NCI-H1694 treated with DMSO at 0.1 percent for 48 hours (cell line): ENCODE results near the gene NRG3.

Experiments
- DNase-seq: peaks from one replicate; lab custom pipeline; 2025; lab: John Stamatoyannopoulos, UW

Gene NRG3

DNA sequence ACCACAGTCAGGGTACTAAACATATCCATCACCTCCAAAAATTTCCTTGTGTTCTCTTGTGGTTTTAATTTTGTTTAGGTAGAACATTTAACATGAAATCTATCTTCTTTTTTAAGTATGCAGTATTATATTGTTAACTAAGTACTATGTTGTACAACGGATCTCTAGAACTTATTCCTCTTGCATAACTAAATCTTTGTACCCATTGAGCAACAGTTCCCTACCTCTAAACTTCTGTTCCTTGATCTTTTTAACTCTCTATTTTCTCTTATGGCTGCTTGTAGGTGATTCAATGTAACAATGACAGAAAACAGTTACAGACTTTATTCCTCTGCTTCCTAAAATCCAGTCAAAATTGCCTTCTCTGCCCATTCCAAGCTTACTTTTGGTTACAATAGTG lies 9.9 kb downstream of the NRG3 start:
- no peak for DNase-seq

DNA sequence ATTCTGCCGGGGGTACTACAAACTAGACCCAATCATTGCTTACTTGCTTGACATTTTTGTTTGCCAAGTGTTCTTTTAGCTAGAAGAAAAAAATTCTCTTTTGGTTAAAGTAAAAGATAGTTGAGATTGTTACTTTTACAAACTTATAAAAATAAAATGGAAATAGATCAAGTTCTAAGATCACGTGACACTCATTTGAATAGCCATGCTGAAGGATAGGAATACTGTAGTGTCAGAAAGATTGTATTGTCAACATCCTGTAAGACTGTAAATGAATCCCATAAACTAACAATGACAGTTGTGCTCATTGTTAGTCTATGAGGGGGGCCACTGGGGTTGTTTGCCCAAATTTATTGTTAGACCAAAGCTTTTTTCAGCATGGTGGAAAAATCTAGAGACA lies 10.5 kb downstream of the NRG3 start:
- no peak for DNase-seq

DNA sequence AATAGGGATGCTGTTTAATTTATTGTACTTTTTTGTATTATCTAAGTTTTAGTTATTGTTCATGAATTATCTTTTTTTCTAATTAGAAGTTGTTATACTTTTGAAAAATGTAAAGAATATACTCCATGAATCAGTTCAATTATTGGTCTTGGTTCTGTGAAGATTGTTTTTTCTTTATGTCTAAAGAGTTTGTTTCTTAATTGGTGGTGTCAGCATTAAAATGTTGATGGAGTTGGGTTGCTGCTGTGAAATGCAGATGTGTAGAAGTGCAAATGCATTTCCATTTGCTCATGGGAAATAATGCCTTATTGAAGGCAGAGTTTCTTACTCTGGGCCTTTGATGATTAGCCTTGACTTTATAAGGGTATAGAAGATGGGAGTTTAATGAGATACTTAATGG lies 11.9 kb downstream of the NRG3 start:
- DNase-seq, result no peak

DNA sequence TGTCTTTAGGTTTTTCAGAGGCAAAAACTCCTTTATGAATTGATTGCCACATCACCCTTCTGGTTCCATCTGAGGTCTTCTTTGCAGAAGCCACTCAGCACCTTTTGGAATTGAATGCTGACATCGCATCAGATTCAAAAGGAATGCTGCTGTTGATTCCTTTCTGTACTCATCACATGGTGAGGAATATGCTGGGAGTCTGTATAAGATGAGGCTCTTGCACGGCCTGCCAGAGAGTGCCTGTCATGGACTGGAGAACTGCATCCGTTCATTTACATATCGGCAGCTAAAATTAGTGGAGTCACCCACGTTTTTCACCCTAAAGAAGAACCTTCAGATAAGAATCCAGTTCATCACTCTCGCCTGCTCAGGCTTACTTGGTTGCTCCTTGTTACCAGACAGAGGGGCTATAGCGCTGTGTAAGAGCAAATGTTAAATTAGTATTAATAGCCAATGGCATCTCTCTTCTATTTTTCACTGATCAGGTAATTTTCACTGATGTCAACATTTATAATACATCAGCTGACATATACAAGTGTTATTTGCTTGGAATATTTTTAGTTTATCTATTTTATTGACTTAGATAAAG lies 14.3 kb downstream of the NRG3 start:
- DNase-seq, result no peak

DNA sequence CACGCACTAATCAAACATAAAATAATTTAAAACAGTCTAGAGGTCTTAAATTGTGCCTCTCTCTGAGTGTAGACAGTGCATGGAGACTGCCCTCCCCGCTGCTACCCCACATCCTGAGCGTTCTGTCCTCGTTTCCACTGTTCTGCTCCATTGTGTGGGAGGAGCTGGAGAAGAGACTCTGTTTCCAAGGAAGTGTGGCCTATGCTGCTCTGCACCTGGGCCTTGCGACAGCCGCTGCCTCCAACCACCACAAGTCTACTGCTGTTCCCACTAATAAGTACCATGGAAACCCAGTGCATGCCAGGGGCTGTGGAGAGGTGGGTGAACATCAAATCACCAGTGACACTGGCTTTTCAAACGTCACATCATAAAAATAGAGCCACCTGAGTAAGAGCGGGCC lies 19.6 kb downstream of the NRG3 start:
- DNase-seq, result no peak

DNA sequence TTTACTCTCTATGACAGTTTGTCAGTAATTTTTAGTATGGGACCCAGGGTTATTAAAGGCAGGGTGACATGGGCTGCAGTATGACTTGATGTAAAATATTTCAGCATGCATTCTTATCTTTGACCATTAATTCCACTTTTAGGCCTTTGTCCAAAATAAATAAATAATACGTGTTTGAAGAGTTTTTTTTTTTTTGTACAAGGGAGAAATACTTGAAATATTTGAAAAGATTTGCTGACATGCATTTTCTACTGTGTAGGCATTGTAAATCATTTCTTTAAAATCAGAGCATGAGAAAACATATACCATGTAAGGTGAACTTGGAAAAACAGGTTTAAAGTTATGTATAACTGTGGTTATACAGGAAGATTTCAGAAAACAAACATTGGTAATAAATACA lies 23.5 kb downstream of the NRG3 start:
- no peak for DNase-seq

DNA sequence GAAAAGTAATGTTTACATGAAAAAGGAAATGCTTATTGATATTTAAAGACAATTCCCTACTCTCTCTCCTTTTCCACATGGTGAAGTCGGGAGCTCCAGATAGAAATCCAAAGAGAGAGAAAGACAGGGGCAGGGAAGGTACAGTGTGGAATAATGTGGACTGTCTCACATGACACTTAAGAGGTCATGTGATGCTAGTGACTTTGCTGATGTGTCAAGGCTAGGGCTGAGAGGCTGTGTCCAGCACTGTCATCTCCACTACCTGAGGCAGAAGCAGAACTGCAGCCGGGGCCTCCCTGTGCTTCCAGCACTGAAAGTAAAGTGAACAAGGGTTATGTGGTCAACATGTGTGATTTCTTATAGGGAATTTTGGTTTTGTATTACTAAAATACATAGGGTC lies 26.0 kb downstream of the NRG3 start:
- DNase-seq, result no peak

DNA sequence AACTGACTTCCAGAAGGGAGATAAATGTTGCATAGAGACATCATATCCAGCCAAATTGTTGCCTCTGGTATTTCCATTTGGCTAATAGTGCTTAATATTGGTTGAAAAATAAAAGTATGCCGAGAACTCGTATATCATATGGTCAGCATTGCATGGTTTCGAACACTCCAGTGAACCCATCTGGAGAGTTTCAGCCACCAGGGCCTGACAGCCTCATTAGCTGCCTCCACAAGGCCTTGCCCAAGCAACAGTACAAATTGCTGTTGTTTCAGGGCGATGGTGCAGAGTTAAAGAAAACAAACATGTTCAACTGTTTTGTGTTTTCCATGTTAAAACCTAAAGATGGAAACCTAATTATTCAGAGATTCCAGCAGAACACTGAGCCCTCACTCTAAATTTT lies 28.5 kb downstream of the NRG3 start:
- no peak for DNase-seq

DNA sequence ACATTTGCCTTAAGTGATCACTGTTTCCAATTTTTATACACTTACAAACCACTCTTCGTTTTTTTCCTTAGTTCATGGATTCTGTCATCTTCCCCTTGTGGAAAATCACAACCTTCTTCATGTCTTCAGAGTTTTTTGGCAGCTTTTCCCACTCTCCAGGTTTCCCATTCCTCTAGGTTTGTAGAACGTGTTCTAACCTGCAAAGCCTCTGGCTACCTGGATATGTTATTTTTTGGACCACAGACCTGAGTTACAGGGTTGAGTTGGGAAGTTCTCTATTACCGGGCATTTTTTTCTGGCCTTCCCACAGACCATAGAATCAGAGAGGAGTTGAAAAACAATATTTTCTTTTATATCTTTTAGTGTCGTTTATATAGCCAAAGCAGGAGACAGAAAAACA lies 30.2 kb downstream of the NRG3 start:
- DNase-seq, result no peak

DNA sequence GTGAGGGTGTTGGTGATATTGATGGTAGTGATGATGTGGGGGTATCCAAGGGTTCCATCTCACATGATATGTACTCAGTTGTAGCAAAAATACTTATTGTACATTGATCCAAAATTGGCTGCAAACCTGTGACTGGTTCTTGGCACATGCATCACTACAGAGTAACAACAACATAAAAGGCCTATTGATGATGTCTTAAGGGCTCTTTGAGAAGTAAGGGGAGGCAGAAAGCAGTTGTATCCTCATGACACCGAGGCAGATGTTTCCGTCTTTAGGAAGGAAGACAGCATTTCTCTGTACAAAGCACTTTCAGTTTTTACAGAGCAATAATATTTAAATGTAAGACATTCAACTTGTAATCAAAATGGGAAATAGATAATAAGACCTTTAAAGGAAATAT lies 34.5 kb downstream of the NRG3 start:
- DNase-seq, result no peak

DNA sequence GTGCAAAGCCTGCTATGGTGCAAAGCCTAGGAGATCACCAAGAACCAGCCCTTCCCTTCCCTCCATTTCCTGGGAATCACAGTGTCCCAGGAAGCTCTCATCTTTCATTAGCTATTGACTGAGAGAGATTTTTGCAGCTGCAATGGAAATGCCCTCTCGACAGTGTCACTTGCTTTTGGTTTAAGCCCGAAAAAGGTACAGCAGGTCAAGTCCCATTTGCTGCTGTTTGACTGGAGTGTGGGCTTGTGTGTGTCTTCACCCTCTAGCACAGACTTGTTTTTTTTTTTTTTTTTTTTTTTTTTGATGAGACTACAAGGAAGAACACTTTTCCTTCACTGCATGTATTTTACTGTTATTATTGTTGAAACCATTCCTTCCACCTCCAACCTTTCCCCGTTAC lies 36.3 kb downstream of the NRG3 start:
- DNase-seq, result no peak

DNA sequence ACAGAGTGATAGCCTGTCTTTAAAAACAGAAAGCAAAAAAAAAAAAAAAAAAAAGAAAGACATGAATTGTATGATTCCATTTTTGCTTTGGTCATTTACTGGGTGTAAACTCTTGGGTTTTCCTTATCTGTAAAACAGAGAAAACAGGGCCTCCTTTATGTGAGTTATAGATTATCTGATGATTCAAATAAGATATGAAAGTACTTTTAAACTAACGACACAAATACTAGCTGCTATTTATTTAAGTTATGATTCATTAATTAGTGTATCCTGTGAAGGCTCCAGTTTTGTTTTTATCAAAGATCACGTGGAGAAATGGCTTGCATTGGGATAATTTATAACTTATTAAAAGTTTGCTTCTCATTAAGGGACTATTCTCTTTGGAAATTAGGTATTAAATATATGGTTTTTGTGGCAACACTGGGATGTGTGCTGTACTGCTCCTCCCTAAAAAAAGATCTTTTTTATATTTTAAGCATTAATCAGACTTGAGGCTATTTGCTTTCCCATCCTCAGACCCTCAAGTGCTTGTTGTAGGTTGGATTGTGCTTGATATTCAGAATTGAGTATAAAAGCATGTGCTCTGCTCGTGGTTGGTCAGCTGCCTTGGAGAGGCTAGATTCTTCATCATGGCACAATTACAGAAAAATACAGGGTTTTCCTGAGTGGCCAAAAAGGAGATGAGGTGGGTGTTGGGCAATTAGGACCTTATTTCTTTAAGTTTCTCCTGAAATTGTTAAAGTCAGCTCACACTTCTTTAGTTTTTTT lies 39.9 kb downstream of the NRG3 start:
- DNase-seq, result no peak

DNA sequence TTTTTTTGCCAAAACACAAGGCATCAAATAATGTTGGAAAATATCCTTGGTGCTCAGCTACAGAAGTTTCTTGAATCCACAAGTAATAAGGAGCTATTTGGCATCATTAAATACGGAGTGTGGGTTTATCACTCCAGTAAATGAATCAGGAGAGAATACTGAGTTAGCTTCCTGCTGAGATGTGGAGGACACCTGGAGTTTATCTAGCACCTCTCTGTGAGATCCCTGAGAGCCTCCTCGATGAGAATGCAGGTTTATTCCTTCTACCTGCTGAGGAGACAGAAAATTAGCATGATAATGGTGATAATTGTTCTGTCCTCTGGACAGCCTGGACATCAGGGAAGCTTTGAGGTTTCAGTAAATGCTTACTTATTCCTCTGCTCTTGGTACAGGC lies 40.5 kb downstream of the NRG3 start:
- DNase-seq, result no peak

DNA sequence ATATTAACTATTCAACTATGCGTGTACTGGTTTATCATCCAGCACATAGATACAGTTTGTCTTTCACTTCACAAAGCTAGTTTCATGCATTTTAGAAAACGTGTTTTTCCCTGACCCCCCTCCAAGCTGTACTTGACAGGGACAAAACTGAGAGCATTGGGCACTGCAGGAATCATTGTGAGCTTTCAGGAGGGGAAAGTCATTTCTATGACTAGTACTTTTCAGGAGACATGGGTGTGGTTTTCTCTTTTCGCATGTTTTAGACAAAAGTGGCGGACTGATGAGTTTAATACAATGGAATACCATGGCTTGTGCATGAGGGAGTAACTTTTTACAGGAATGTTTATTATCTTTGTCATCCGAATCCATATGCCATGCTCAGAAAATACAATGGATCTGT lies 42.7 kb downstream of the NRG3 start:
- DNase-seq, result no peak

DNA sequence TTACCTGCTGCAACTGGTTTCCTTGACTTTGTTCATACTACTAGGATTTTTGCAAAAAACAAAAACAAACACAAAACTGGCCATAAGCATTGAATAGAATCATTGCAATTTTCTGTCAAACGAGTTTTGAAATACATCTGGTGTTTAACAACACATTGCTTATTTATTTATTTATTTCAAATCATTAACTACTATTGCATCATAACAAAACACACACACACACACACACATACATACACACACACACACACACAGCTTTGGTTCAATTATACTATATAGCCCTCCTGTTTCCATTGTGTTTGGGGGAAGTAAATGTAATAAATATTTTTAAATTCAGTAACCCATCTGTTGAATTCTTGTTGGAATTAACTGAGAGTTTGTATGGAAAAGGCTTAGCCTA lies 43.8 kb downstream of the NRG3 start:
- DNase-seq, result no peak

DNA sequence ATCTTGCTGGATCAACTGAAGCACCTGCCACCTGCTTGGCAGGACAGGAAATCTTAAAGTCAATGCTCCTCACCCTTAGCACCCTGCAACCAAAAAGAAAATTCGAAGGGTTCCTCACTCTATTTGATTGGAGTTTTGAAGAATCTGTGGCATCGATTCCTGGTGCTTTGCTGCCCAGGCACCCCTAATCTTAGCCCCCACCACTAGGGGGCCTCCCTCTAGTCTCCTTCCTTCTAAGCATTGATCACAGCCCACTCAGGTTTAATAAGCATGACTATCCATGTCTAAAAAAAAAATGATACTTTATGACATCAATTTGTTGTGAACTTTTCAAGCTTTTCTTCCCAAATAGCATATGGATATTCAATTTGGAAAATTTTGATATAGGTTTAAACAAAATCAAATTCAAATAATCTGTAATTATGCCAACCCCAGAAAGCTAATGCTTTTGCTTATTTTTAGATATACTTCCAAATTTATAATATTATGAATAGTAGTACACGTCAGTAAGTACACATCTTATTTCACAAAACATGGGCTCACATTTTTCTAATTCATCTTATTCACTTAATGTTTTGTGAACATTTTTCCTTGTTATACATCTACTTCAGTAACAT lies 45.3 kb downstream of the NRG3 start:
- DNase-seq, result no peak

DNA sequence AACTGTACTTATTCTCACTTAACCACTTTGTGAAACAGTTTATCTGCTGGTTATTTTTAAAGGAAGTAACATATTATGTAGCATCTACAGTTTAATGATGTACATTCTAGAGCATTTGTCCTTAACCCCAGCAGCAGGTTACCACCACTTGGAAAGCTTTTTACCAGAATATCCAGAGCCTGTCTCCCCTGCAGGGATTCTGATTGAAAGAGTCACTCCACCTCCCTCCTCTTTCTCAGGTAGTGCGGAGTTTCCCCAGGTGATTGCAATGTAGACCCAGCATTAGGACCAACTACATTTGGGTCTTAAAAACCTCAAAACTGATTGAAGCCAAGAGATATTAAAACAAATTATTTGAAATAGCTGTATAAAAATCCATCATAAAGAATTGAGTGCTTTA lies 53.1 kb downstream of the NRG3 start:
- DNase-seq, result no peak

DNA sequence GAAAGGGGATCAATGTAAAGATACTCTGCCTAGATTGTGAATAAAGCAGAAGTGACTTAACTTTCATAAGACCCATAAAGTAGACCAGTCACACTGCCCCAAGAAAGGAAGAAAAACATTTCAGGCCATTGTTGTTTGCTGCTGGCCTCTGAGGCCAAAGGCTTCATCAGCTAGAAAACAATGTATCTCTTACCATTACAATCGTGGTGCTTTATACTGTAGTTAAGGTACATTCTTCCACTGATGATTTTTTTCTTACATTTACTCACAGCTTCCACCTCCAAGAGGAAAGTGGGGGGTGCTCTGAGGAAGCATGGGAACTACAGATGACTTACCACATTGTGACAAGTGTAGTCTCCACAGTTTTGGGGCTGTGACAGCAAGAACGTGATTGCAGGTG lies 68.6 kb downstream of the NRG3 start:
- no peak for DNase-seq

DNA sequence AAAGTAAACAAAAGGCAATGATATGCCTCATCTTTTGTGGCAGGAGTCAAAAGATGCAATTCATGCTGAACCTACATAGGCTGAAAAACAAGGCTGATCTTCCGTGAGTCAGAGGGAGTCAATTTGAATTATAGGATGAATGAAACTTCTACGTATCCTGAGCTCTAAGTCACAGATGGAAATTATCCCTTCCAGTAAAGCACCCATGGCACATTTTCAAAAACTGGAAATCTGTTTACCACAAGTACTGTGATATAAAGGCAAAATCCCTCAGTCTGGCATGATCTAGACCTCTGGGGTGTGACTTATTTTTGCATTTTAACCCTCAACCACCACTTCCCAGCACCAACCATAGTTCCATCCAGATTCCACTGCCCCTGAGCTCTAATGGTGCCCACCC lies 69.6 kb downstream of the NRG3 start:
- no peak for DNase-seq

DNA sequence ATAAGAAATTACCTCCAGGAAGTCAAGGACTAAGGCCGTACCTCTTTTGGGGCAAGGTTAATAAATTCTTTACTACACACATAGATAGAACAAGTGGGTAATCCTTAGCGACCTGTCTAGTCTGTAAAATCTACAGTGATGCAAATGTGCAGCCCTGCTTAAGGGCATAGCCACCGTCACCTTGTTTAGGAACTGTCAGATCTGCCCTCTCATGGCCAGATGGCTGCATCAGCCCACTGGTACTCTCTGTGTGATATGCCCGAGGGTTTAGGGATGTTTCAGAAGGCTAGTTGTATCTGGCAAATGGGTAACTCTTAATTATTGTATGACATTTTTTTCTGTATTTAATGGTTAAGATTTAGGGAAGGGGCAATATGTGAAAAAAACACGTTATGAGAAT lies 74.3 kb downstream of the NRG3 start:
- DNase-seq, result no peak

DNA sequence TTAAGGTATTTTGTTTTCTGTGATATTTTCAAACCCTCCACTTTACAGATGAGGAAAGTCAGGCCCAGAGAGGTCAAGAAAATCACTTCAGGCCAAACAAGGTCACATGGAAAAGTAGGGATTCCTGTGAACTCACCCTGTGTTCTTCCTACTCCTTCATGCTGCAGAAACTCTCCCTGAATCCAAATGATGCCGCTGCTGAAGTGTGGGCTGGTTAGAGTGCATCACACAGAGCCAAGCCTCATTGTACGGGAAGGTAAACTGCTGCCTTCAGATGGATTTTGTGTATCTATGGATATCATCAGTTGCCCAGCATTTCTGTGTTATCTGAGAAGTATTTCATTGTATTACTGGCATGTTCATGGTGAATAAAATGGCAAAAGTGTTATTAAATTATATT lies 75.4 kb downstream of the NRG3 start:
- DNase-seq, result no peak

DNA sequence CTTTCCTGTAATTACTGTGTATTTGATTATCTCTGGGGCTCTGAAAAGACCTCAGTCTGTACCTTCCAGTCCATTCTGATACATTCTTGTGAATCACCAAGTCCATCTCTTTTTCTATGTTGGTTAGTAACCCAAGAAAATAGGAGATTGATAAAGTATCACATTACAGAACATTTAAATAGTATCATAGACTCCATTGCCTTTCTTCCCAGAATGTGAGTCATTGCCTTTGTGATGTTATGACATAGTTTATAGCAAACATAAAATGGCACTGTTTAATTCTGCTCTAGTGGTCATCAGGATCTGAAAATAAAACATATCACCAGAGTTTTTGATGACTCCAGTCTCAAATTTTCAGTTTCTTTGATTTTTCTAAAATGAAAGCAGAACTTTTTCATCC lies 78.4 kb downstream of the NRG3 start:
- no peak for DNase-seq

DNA sequence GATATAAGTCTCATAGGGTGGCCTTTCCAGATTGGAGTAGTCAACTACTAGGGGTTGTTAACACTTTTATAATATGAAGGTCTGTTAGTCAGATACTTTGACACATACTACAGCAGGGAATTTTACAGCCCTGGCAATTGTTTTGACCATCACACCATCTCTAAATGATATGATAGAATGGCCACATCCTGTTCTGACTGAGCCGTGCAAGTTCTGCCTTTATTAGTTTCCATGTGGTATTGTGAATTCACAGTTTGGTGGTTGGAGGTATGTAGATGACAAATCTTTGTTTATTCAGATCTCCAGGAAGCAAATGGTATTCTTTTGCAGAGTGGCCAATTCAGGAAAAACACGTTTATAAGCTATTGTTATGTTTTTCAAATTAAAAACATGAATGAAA lies 83.0 kb downstream of the NRG3 start:
- no peak for DNase-seq

DNA sequence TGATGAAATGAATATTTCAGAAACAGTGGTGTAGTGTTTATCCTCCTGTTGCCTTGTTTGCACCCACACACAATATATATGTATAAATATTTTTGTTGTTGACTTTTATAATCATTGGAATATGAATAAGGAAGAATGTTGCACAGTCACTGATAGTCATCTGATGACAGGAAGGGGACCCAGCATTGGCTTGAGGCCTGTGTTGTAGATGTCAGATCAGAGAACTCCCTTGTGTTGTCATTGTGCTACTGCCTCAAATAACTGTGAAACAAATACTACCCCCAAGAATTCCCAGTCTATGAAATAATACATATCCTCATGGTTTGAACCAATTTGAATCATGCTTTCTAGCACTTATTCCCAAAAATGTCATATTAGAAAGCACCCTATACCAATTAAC lies 84.0 kb downstream of the NRG3 start:
- DNase-seq, result no peak
